GDM1 (cell line): ENCODE data around the gene RPN2.
A peak's percentile ranks its signal among the peaks of the same experiment; 100 is the strongest.

Experiments
- DNase-seq: peaks from one replicate; lab custom pipeline; 2025; lab: John Stamatoyannopoulos, UW

Gene RPN2

GRCh38 chr20:37267667-37268313, 88.7 kb downstream of the RPN2 start:
- no peak for DNase-seq

GRCh38 chr20:37270576-37271420, 91.7 kb downstream of the RPN2 start:
- peak; percentile 76 for DNase-seq

DNA sequence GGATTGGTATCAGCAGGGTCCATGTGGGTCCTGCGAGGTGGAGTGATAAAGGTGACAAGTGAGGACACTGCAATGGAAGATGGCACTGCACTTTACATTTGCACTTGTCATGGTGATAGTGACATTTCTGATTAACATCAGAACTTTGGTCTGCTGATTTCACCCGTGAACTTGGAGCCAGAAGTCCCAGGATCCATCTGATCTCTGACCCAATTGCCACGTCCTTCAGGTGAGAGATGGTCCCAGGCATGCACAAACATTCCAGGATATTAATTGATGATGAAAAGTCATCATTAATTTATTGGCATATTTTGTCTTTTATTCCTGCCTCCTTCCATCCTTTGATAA, 92.3 kb downstream of the RPN2 start:
- DNase-seq = no peak

DNA sequence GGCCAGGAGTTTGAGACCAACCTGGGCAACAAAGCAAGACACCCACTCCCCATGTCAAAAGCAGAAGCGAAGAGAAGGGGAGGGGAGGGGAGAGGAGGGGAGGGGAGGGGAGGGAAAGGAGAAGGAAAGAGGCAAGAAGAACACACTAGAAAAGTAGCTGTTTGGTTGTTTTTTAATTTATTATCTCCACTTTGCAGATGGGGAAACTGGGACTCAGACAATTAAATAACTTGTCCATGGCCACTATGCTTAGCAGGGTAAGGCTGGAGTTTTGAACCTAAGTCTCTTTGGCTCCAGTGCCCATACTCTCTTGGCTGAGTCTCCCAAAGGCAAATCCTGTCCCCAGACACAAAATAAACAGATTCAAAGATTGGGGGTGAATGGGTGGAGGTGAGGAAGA, 94.9 kb downstream of the RPN2 start:
- no peak for DNase-seq

- no peak for DNase-seq
Measured at GRCh38 chr20:37274851-37275524, 95.9 kb downstream of the RPN2 start.

DNA sequence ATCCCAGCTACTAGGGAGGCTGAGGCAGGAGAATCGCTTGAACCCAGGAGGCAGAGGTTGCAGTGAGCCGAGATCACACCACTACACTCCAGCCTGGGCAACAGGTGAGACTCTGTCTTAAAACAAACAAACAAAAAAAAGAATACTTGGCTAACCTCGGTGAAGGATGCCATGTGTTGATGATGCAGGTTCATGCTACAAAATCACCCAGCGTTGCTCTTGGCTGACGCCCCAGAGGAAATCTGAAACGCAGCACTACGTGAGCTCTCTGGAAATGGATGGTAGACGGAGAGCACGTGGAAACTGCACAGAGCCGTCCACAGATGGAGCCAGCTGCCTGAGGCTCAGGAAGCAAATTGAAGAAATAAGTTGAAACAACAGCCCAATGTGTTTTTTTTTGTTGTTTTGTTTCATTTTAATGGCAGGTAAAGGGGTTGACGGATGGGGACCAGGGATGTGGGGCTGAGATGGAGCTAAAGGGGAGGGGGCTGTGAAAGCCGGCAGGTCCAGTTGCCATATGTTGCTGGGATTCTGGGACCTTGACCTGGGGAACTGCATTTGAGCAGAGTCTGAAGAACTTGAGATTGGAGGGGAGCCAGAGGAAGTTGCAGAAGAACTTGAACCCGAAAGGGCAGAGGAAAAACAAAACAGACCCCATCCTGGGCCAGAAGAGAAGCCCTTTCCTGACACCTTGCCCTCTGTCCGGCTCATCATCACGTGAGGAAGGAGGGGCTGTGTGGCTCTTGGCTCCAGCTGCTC, 97.5 kb downstream of the RPN2 start:
- no peak for DNase-seq

GRCh38 chr20:37277253-37277593, 98.1 kb downstream of the RPN2 start:
- DNase-seq = no peak

DNA sequence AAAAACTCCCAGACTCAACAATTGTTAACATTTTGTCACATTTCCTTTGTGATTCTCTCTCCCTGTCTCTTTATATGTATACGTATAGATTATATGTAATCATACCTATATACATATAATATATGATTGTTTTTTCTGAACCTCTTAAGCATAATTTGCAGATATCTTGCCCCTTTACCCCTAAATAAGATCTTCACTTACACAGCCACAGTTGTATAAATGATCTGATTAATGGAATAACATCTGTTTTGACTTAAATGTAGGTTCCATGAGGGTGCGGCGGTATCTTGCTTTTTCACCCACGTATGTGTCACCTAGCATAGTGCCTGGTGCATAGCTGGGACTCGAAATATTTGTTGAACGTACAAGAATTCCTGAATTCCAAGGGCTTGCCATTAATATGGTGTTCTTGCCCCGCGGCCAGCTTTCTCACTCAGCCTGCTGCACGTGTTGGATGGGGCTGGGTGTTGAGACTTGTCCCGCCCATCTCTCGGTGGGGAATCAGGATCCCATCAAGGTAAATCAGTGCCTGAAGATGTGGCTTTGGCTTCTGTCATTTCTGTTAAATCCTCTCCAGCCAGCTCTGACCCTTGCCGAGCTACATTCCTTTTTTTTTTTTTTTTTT, 99.9 kb downstream of the RPN2 start:
- no peak for DNase-seq

DNA sequence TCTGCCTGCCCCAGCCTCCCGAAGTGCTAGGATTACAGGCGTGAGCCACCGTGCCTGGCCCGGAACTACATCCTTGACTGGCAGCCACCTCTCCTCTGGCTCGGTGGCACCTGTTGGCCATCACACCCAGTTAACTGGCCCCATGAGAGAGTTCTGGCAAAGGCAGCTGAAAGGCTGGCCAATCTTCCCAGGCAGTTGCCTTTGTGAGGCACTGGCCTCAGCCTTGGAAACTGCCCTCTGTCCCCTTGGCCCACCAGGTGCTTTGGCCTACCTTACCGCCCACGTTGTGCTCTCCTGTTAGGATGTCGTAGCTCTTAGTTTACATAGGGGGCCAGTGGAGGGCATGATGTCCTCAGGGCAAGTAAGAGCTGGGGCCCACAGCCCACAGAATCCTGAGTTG, 100.7 kb downstream of the RPN2 start:
- DNase-seq = no peak

DNA sequence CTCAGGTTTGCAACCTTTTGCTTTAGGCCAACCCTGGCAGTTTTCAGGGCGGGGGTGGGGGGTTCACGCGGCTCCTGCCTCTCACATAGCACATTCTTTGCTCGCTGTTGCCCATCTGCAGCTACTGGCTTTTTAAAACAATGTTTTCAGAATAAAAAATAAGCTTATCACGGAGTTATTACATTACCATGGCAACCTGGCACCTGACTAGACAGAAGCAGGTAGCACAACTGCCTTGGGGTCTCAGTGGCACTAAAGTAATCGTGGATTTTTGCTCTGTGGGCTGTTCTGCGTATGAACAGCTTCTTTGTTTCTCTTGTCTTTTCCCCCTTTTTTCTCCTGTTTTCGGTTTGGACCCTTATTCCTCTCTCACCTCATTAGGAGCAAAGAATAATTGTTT, 101.3 kb downstream of the RPN2 start:
- no peak for DNase-seq

- DNase-seq = no peak
Measured at GRCh38 chr20:37282556-37282955, 103.4 kb downstream of the RPN2 start.

GRCh38 chr20:37283530-37284195, 104.5 kb downstream of the RPN2 start:
- DNase-seq = no peak

- DNase-seq = no peak
Measured at GRCh38 chr20:37284691-37285161, 105.6 kb downstream of the RPN2 start.

- no peak for DNase-seq
Measured at GRCh38 chr20:37285664-37286374, 106.7 kb downstream of the RPN2 start.

DNA sequence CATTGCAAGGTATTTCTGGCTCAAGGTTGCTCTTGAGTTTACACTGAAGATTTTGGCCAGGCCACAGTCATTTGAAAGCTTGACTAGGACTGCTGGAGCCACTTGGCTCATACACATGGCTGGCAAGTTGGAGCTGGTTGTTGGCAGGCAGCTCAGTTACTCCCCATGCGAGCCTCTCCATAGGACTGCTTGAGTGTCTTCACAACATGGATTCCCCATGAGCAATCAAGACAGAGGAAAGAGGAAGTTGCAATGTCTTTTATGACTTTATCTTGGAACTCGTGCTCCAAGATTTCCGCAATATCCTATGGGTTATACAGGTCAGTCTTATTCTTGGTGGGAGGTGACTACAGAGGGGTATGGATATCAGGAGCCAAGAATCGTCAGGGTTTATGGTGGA, 109.0 kb downstream of the RPN2 start:
- DNase-seq = no peak

- no peak for DNase-seq
Measured at GRCh38 chr20:37290158-37290810, 111.2 kb downstream of the RPN2 start.
